DOHH2 (cell line): ENCODE results near the gene EGF.

ENCODE experiments used
- H3F3A ChIP-seq: fragments of 200-600 bp; sonication (generic), shearing (Covaris generic); 2 replicates; pipeline ENCODE4 v1.6.0; 2016; ENCODE audit warnings: antibody characterized with exemption, mild to moderate bottlenecking; ENCODE audit not compliant: control insufficient read depth, insufficient read depth
- H3K27ac ChIP-seq: fragments of 200-600 bp; sonication (generic); 2 replicates; pipeline ENCODE4 v1.5.1; 2014; ENCODE audit warnings: low read depth, mild to moderate bottlenecking, low read length, moderate library complexity
- H3K27me3 ChIP-seq: fragments of 200-600 bp; sonication (generic); 2 replicates; pipeline ENCODE4 v1.6.1; 2014; ENCODE audit warnings: mild to moderate bottlenecking, low read length, mixed read lengths; ENCODE audit not compliant: control insufficient read depth
- H3K36me3 ChIP-seq: fragments of 200-600 bp; sonication (generic); 2 replicates; pipeline ENCODE4 v1.6.1; 2014; ENCODE audit warnings: mild to moderate bottlenecking, low read length, moderate library complexity, mixed read lengths; ENCODE audit not compliant: control insufficient read depth
- H3K4me1 ChIP-seq: fragments of 200-600 bp; sonication (generic); 2 replicates; pipeline ENCODE4 v1.6.1; 2014; ENCODE audit warnings: mild to moderate bottlenecking, low read length, mixed read lengths; ENCODE audit not compliant: control insufficient read depth
- H3K4me2 ChIP-seq: fragments of 200-600 bp; sonication (generic); 2 replicates; pipeline ENCODE4 v1.6.0; 2014; ENCODE audit warnings: mild to moderate bottlenecking, low read length, moderate library complexity
- H3K4me3 ChIP-seq: fragments of 200-600 bp; sonication (generic); 2 replicates; pipeline ENCODE4 v1.5.1; 2014; ENCODE audit warnings: mild to moderate bottlenecking, low read length, mixed read lengths
- H3K79me2 ChIP-seq: fragments of 200-600 bp; sonication (generic); 2 replicates; pipeline ENCODE4 v1.6.1; 2014; ENCODE audit warnings: mild to moderate bottlenecking, low read length, mixed read lengths; ENCODE audit not compliant: control insufficient read depth
- H3K9me2 ChIP-seq: fragments of 200-600 bp; sonication (generic); replicated peaks from 2 replicates; pipeline ENCODE4 v1.6.1; 2014; ENCODE audit warnings: mild to moderate bottlenecking, low read length, mixed read lengths; ENCODE audit not compliant: control insufficient read depth
- H3K9me3 ChIP-seq: fragments of 200-600 bp; sonication (generic); 2 replicates; pipeline ENCODE4 v1.6.1; 2014; ENCODE audit warnings: antibody characterized with exemption, low read length, mixed read lengths; ENCODE audit not compliant: control insufficient read depth, insufficient read depth
- H4K20me1 ChIP-seq: fragments of 200-600 bp; sonication (generic); 2 replicates; pipeline ENCODE4 v1.6.0; 2014; ENCODE audit warnings: low read depth, mild to moderate bottlenecking, antibody characterized with exemption, low read length, moderate library complexity; ENCODE audit not compliant: control insufficient read depth, insufficient read depth
- CTCF ChIP-seq: fragments of 200-600 bp; sonication (generic); IDR thresholded peaks from one replicate; pipeline ENCODE4 v1.5.1; 2014; ENCODE audit warnings: antibody characterized with exemption, mild to moderate bottlenecking, low read depth, low read length; ENCODE audit not compliant: poor library complexity, severe bottlenecking
- EZH2phosphoT487 ChIP-seq: fragments of 200-600 bp; sonication (generic); IDR thresholded peaks from 2 replicates; pipeline ENCODE4 v1.6.1; 2017; ENCODE audit warnings: borderline replicate concordance, mild to moderate bottlenecking, antibody characterized with exemption, low read length, moderate library complexity, mixed read lengths

The EGF gene

GRCh38 chr4:110005461-110006056 lies 92.9 kb downstream of the EGF start:
- no peak overlapping the region for H3K4me2 ChIP-seq
- no peaks in the 10 kb centered on the region for H3F3A ChIP-seq
- H3K27me3 ChIP-seq, result peaks cover 16% of the 10 kb centered on the region
- H3K79me2 ChIP-seq, result no peaks in the 10 kb centered on the region
- no peak overlapping the region for H3K4me3 ChIP-seq
- H3K9me3 ChIP-seq, result no peaks in the 10 kb centered on the region
- no peaks in the 10 kb centered on the region for H3K9me2 ChIP-seq
- no peaks in the 10 kb centered on the region for H3K36me3 ChIP-seq
- no peak overlapping the region for H3K27ac ChIP-seq
- H4K20me1 ChIP-seq, result no peaks in the 10 kb centered on the region
- H3K4me1 ChIP-seq, result no peaks in the 10 kb centered on the region
- no peak for TF ChIP-seq EZH2phosphoT487
- TF ChIP-seq CTCF, result peak; percentile 74

- Histone ChIP-seq H3K79me2 (no peaks in the 10 kb centered on the region), H3K4me1 (no peaks in the 10 kb centered on the region), H3K36me3 (no peaks in the 10 kb centered on the region), H3K4me3 (no peak overlapping the region), H3K27me3 (peaks cover 10% of the 10 kb centered on the region), H3F3A (no peaks in the 10 kb centered on the region), H3K9me2 (no peaks in the 10 kb centered on the region), H4K20me1 (no peaks in the 10 kb centered on the region), H3K9me3 (no peaks in the 10 kb centered on the region), H3K4me2 (no peak overlapping the region), H3K27ac (no peak overlapping the region)
- TF ChIP-seq EZH2phosphoT487, result no peak
Measured at GRCh38 chr4:110007217-110007616, 94.5 kb downstream of the EGF start.

GRCh38 chr4:110008540-110008939 lies 95.9 kb downstream of the EGF start:
- Histone ChIP-seq H3K36me3 (no peaks in the 10 kb centered on the region), H3K27ac (no peak overlapping the region), H3K4me3 (no peak overlapping the region), H3F3A (no peaks in the 10 kb centered on the region), H3K27me3 (peaks cover 12% of the 10 kb centered on the region), H3K4me1 (no peaks in the 10 kb centered on the region), H4K20me1 (no peaks in the 10 kb centered on the region), H3K79me2 (no peaks in the 10 kb centered on the region), H3K9me3 (no peaks in the 10 kb centered on the region), H3K9me2 (no peaks in the 10 kb centered on the region), H3K4me2 (no peak overlapping the region)
- TF ChIP-seq CTCF, result no peak
- no peak for TF ChIP-seq EZH2phosphoT487

- Histone ChIP-seq H3K4me2 (no peak overlapping the region), H3K9me2 (no peaks in the 10 kb centered on the region), H3K27me3 (peaks cover 8% of the 10 kb centered on the region), H3F3A (no peaks in the 10 kb centered on the region), H3K4me3 (no peak overlapping the region), H4K20me1 (no peaks in the 10 kb centered on the region), H3K4me1 (no peaks in the 10 kb centered on the region), H3K36me3 (no peaks in the 10 kb centered on the region), H3K79me2 (no peaks in the 10 kb centered on the region), H3K27ac (no peak overlapping the region), H3K9me3 (no peaks in the 10 kb centered on the region)
- no peak for TF ChIP-seq EZH2phosphoT487
- TF ChIP-seq CTCF, result no peak
Measured at GRCh38 chr4:110009550-110009949, 96.9 kb downstream of the EGF start.
